VCaP (cell line): ENCODE results near the gene MAN1C1.

Source experiments
- H3K27ac ChIP-seq: fragments of 450-650 bp; 2 replicates; pipeline ENCODE4 v1.5.1; 2017
- TF ChIP-seq, protein P1 (sequence below): fragments of 450-650 bp; conservative IDR thresholded peaks from 2 replicates; pipeline ENCODE4 v1.5.1; 2017; ENCODE audit warnings: mild to moderate bottlenecking, moderate library complexity

The MAN1C1 gene

DNA sequence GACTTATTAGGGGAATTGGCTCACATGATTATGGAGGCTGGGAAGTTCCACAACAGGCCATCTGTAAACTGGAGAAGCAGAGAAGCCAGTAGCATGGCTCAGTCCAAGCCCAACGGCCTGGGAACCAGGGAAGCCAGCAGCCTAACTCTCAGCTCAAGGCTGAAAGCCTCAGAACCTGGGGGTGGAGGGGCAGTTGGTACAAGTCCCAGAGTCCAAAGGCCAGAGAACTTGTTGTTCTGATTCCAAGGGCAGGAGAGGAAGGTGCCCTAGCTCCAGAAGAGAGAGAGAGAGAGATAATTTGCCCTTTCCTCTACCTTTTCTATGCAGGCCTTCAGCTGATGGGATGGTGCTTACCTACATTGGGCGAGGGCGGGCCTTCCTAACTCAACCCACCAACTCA lies 55.3 kb downstream of the MAN1C1 start:
- no peak overlapping the region for H3K27ac ChIP-seq
- TF ChIP-seq, protein P1, sequence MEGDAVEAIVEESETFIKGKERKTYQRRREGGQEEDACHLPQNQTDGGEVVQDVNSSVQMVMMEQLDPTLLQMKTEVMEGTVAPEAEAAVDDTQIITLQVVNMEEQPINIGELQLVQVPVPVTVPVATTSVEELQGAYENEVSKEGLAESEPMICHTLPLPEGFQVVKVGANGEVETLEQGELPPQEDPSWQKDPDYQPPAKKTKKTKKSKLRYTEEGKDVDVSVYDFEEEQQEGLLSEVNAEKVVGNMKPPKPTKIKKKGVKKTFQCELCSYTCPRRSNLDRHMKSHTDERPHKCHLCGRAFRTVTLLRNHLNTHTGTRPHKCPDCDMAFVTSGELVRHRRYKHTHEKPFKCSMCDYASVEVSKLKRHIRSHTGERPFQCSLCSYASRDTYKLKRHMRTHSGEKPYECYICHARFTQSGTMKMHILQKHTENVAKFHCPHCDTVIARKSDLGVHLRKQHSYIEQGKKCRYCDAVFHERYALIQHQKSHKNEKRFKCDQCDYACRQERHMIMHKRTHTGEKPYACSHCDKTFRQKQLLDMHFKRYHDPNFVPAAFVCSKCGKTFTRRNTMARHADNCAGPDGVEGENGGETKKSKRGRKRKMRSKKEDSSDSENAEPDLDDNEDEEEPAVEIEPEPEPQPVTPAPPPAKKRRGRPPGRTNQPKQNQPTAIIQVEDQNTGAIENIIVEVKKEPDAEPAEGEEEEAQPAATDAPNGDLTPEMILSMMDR: no peak

DNA sequence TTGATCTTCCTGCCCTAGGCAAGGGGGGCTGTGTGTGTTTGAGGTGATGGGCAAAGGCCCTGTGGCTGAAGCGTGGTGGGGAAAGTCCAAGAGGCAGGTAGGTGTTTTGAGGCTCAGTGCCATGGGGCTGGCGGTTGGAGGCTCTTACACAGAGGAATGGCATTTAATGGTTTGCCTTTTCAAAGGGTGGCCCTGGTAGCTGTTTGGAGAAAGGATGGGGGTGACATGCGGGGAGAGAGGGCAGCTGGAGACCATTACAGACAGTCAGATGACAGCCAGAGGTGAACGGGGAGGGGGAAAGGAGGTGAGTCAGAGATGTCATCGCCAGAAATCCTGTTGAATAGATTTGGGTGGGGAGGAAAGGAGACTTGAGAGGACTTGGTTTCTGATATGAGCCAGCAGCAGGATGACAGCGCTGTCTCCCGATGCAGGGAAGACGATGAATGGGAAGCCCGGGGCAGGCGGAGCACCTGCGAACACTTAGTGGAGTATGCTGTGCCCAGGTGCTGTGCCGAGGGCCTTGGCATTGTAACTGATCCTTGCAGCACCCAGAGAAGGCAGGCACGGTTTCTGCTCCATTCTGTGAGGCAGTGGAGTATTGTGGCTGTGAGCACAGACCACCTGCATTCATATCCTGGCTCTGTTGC lies 56.3 kb downstream of the MAN1C1 start:
- TF ChIP-seq, protein P1: no peak

DNA sequence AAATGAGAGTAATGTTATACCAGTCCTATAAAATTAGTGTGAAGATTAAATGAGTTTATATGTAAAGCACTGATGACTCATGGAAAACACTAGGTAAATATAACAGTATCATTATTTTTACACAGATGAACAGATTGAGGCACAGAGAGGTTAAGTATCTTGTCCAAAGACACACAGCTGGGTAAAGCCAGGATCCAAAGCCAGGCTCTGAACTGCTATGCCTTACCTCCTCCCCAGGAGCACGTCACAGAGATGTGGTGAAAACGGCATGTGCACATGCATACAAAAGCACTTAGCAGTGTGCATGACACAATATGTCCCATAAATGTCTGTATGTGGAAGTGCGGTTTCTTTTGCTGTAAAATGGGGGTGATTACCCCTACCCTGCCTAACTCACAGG lies 56.9 kb downstream of the MAN1C1 start:
- TF ChIP-seq, protein P1: no peak
- no peak overlapping the region for H3K27ac ChIP-seq

More for the DNA sequence above, 56.3 kb downstream of the MAN1C1 start:
- no peak overlapping the region for H3K27ac ChIP-seq

DNA sequence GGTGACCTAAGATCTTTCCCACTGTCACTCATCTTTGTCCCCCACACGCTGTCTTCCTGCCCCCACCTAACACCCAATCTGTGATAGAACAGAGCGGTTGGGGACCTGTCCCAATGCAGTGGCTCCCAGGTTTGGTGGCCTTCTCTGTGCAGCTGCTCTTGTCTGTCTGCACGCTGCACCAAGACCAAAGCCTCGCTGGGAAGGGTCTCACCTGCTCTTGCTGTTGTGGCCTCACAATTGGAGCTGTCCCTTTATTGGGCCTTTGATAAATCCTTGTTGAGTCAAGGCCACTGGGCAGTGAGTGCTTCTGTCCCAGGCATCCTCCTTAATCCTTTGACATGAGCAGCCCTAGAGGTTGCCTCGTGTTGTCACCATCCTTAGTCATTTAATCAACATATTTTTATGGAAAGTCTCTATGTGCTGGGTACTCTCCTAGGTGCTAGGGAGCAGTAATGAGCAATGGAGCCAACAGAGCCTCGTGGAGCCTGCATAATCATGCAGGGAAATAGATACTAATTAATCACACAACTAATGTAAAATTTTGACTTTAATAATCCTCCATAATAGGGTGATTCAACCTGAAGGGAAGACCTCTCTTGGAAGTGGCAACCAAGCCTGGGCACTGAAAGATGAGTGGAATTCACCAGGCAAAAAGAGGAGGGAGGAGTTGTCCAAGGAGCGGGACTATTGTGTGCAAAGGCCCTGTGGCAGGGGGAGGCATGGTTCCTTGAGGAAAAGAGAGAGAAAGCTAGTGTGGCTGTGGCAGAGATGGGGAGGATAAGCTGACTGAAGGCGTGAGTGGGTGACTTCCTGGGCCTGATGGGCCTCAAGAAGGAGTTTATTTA lies 57.6 kb downstream of the MAN1C1 start:
- no peak overlapping the region for H3K27ac ChIP-seq
- TF ChIP-seq, protein P1: no peak

DNA sequence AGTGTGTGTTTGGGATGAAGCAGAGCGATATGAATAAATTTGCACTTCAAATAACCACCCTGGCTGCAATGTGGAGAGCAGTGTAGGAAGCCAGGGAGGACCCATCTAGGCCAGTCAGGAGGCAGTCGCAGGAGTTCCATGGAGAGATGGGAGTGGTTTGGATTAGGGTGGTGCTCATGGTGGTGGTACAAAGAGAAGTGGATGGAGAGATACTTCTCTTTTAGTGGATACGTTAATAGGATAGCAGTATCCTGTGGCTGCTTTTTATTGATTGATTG lies 58.2 kb downstream of the MAN1C1 start:
- no peak overlapping the region for H3K27ac ChIP-seq
- TF ChIP-seq, protein P1: no peak

DNA sequence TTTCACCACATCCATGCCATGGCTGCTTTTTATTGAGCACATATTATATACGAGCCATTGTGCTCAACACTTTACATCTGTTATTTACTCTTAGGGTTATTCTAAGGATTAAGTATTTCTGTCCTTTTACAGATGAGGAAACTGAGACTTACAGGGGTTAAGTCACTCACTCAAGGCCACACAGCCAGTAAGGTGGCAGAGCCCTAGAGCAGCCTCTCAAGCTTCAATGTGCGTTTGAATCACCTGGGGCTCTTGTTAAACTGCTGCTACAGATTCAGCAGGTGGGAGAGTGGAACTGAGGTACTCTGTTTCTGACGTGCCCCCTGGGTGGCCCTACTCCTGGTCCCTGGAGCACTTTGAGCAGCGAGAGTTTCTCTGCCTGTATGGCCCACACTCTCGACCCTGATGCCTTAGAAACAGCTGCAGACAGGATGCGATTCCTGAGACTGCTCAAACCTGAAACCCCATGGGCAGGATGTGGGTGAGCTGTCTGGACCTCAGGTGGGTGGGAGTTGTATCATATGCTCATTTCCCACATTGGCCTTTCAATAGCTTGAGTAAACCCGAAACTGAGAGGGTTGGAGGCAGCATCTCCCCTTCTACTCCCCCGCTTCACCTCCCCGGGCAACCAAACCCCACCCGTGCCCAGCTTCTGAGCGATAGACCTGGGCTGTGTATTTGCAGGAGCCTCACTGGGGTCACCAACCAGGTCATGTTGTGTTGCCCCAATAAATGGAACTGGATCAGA lies 59.3 kb downstream of the MAN1C1 start:
- H3K27ac ChIP-seq: no peak overlapping the region
- TF ChIP-seq, protein P1: no peak

DNA sequence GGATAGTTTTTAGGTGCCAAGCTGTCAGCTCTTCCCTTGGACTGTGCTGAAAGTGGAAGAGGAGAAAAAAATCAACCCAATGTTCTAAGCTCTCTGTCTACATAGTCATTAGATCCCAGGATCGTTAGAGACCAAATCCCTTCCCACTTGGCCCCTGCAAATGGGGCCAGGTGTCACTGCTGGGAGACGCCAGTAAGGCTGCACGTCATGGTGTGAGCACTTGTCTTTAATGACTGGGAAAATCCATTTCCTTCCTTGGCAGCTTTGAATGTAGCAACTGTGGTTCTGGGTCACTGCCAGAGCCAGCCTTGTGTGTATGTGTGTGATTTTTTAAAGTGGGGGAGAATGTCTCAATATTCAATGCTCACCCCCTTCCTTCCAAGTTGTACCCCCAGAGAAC lies 59.9 kb downstream of the MAN1C1 start:
- TF ChIP-seq, protein P1: no peak
- no peak overlapping the region for H3K27ac ChIP-seq
